Adrenal gland (tissue), 5 donors: ENCODE measurements around the gene TAPT1.

Experiments used
- POLR2A ChIP-seq, 2 donors: fragments of 450-650 bp; IDR thresholded peaks; one replicate each; pipeline ENCODE4 v1.6.1; 2017; ENCODE audit warnings: antibody characterized with exemption in 2 of 2, mild to moderate bottlenecking in 2 of 2, moderate library complexity in 1 of 2
- TF ChIP-seq, protein P1 (sequence below), 6 experiments: fragments of 450-650 bp in 4 of 6; fragments of 200-600 bp in 2 of 6; sonication (generic) in 1 of 6; IDR thresholded peaks; 1 replicate in 5 of 6; 2 replicates in 1 of 6; pipeline versions ENCODE4 v1.5.1 to v1.8.0; 2016 to 2021; ENCODE audit warnings: antibody characterized with exemption in 6 of 6, mild to moderate bottlenecking in 2 of 6, moderate library complexity in 1 of 6
- donor health status: DM: no; HTN: no; CAD: no.

GRCh38 chr4:16239086-16239485 is 12.8 kb upstream of the TAPT1 start:
- TF ChIP-seq, protein P1, sequence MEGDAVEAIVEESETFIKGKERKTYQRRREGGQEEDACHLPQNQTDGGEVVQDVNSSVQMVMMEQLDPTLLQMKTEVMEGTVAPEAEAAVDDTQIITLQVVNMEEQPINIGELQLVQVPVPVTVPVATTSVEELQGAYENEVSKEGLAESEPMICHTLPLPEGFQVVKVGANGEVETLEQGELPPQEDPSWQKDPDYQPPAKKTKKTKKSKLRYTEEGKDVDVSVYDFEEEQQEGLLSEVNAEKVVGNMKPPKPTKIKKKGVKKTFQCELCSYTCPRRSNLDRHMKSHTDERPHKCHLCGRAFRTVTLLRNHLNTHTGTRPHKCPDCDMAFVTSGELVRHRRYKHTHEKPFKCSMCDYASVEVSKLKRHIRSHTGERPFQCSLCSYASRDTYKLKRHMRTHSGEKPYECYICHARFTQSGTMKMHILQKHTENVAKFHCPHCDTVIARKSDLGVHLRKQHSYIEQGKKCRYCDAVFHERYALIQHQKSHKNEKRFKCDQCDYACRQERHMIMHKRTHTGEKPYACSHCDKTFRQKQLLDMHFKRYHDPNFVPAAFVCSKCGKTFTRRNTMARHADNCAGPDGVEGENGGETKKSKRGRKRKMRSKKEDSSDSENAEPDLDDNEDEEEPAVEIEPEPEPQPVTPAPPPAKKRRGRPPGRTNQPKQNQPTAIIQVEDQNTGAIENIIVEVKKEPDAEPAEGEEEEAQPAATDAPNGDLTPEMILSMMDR (IDR thresholded peaks at IDR 0.05), result no peak
- no peak for TF ChIP-seq POLR2A (IDR thresholded peaks at IDR 0.05)
